ENCODE measurements around the gene NR3C1. TPM values are rescaled to one million over a fixed set of nuclear protein-coding genes. Genes with fewer than 3 reads are reported as not detected.

The NR3C1 gene
- total RNA-seq, 4 donors from 2014 or later, result 56.7 to 79.1 (median 64.4) TPM

DNA sequence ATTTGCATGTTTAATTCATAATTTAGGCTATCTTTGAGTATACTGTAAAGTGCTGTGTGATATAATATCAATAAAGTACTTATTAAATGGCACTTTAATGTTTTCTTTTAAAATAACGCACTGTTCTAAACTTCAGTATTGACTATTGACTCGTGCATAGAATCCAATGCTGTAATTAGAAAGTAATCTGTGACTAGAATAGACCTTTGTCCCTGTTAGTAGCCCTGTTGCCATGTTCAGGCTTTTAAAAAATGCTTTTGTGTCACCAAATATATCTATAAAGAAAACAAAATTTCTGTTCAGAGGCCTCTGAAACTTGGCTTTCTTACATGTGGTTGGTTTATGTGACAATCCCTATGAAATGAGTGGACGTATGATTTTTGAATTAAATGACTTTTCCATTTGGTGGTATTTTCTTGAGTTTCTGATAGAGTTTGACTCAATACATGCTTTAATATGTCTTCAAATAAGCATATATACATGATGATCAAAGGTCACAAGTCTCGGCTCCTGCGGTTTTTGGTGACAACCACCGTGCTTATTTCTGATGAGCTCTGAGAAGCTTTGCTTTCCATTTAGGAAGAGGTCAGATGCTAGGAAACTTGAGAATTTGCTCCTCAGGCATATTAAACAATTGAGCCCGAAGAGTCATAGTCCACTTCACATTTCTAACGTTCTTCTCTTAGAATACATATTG lies 174.7 kb downstream of the NR3C1 start:
- ATAC-seq, result no peak
- in situ Hi-C loops (cut with MboI; ENCODE audit: low sequenced_read_pairs in 4 of 4) (no loop called here), intact Hi-C loops (cut with DNase I; ENCODE audit: low total_unique reads) (no loop called here)
- Histone ChIP-seq H3K9me3 (no peaks in the 10 kb centered on the region), H3K36me3 (no peaks in the 10 kb centered on the region), H3K4me3 (no peak overlapping the region), H3K27me3 (no peaks in the 10 kb centered on the region), H3K4me1 (peaks cover 19 to 38% of the 10 kb centered on the region in 2 donors), H3K27ac (peak overlapping the region in 1 of 4 donors; percentile 50)
- TF ChIP-seq POLR2A (IDR thresholded peaks at IDR 0.05), result no peak
- TF ChIP-seq, protein P1, sequence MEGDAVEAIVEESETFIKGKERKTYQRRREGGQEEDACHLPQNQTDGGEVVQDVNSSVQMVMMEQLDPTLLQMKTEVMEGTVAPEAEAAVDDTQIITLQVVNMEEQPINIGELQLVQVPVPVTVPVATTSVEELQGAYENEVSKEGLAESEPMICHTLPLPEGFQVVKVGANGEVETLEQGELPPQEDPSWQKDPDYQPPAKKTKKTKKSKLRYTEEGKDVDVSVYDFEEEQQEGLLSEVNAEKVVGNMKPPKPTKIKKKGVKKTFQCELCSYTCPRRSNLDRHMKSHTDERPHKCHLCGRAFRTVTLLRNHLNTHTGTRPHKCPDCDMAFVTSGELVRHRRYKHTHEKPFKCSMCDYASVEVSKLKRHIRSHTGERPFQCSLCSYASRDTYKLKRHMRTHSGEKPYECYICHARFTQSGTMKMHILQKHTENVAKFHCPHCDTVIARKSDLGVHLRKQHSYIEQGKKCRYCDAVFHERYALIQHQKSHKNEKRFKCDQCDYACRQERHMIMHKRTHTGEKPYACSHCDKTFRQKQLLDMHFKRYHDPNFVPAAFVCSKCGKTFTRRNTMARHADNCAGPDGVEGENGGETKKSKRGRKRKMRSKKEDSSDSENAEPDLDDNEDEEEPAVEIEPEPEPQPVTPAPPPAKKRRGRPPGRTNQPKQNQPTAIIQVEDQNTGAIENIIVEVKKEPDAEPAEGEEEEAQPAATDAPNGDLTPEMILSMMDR (IDR thresholded peaks at IDR 0.05 in 4 of 5, conservative IDR thresholded peaks at IDR 0.05 in 1 of 5), result no peak
- no peak for DNase-seq

Data from gastrocnemius medialis (tissue), 4 donors.